ENCODE measurements around the gene MRPS27. TPM values are rescaled to one million over a fixed set of nuclear protein-coding genes. Genes with fewer than 3 reads are reported as not detected.

The MRPS27 gene
- total RNA-seq, 4 donors from 2014 or later, result 32.8 to 55.0 (median 44.0) TPM

DNA sequence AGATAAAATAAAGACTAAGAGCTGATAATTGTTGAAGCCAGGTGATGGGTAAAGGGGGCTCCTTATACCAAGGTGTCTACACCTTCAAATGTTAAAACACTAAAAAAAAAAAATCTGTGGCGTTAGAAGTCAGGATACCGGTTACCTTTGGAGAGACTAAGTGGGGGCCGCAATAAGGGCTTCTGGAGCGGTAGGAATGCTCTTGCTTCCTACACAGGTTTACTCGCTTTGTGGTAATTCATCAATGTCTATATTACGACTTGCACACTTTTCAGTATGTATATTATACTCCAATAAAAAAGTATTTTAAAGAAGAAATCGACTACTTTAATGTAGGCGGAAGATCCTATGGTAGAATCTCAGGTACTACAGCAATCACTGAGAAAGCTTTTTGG lies 12.5 kb downstream of the MRPS27 start:
- H3K4me3 ChIP-seq (ENCODE audit: low read depth, poor library complexity, severe bottlenecking), result peak overlapping the region; percentile 46
- intact Hi-C loops (cut with DNase I; ENCODE audit: low total_unique reads), result no loop called here
- no peak for TF ChIP-seq POLR2A (IDR thresholded peaks at IDR 0.05)
- TF ChIP-seq, protein P1, sequence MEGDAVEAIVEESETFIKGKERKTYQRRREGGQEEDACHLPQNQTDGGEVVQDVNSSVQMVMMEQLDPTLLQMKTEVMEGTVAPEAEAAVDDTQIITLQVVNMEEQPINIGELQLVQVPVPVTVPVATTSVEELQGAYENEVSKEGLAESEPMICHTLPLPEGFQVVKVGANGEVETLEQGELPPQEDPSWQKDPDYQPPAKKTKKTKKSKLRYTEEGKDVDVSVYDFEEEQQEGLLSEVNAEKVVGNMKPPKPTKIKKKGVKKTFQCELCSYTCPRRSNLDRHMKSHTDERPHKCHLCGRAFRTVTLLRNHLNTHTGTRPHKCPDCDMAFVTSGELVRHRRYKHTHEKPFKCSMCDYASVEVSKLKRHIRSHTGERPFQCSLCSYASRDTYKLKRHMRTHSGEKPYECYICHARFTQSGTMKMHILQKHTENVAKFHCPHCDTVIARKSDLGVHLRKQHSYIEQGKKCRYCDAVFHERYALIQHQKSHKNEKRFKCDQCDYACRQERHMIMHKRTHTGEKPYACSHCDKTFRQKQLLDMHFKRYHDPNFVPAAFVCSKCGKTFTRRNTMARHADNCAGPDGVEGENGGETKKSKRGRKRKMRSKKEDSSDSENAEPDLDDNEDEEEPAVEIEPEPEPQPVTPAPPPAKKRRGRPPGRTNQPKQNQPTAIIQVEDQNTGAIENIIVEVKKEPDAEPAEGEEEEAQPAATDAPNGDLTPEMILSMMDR (IDR thresholded peaks at IDR 0.05), result no peak
- WGBS, 2 donors, result 6 to 7% methylated on average over 8 of the region's 8 CpGs
- DNase-seq (ENCODE audit: low spot score in 2 of 2), result no peak

DNA sequence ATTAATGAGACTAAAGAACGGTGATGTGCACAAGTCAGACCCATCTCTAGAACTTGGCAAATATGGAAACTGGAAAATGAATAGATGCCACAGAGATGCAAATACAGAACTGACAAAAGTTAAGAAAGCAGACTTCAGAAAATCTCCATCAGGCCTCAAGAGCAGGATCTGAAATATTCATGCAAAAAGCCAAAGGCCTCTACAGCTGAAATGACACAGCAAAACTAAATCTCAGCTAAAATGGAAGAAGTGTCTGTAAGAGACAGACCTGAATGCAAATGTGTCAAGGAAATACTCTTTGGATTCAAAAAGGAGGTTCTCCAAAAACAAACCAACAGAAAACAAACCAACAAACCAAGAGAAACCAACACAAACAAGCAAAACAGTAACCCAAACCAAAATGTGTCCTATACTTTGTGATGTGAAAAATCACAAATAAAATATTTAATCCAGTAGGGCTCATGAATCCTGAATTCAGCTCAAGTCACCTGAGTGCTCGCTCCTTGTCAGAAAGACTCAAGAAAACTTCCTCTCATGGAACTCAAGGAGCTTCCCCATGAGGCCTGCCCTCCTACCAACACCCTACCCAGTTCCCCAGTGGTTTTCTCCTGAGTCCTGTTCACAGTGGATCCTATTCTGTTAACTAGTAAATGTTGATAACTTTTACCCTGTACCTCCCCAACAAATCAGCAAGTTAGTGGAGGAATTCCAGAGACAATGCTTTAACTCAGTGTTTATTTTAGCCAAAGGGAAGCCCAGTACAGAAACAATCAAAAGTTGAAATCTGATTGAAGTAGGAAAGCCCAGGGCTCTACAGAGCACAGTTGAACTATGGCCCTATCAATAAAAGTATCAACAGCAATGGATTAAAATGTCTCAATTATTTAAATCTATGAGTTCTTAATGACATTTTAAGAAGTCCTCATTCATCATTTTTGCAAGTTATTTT lies 14.6 kb downstream of the MRPS27 start:
- WGBS, 2 donors, result 91 to 94% methylated on average over 2 of the region's 2 CpGs
- no peak for DNase-seq (ENCODE audit: low spot score in 2 of 2)
- no peak overlapping the region for H3K4me3 ChIP-seq (ENCODE audit: low read depth, poor library complexity, severe bottlenecking)
- no peak for TF ChIP-seq POLR2A (IDR thresholded peaks at IDR 0.05)
- TF ChIP-seq, protein P1 (IDR thresholded peaks at IDR 0.05), result no peak
- intact Hi-C loops (cut with DNase I; ENCODE audit: low total_unique reads), result no loop called here

DNA sequence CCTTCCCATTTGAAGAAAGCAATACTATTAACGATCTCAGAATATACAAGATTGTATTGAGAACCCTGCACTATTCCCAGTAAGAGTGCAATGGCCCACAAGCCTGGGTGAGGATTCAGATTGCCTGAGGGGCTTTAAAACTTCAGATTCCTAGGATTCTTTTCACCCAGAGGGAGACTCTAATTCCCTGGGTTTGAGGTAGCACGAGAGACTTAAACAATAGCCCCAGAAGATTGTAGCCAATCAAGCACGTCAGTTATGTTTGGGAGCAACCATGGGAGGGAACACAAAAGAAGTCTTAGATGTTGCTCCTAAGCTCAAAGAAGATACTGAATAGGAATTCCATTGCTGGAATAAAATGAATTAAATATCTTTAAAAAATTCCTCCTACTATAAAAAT lies 17.9 kb downstream of the MRPS27 start:
- no peak for DNase-seq (ENCODE audit: low spot score in 2 of 2)
- H3K4me3 ChIP-seq (ENCODE audit: low read depth, poor library complexity, severe bottlenecking), result no peak overlapping the region
- intact Hi-C loops (cut with DNase I; ENCODE audit: low total_unique reads), result no loop called here
- TF ChIP-seq POLR2A (IDR thresholded peaks at IDR 0.05), result no peak
- TF ChIP-seq, protein P1 (IDR thresholded peaks at IDR 0.05), result no peak
- 80 to 82% methylated on average over 3 of the region's 3 CpGs for WGBS, 2 donors

DNA sequence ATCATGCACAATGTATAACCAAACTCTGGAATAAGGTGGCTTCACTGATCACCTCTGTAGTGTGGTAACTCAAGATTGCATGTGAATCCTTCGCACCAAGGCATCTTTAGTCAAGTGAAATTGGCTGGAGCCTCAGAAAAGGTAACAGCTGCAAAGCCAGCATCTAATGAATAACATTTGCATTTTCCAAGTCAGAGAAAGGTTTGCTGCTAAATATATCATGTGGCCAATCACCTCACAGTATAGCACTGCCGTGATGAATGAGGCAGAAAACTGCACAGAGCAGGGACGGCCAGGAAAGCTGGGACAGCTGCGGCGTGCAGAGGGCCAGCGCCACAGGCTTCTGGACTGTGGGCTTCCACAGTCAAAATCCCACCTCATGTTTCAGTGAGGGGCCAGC lies 18.5 kb downstream of the MRPS27 start:
- 96% methylated on average over 6 of the region's 6 CpGs for WGBS, 2 donors
- TF ChIP-seq, protein P1 (IDR thresholded peaks at IDR 0.05), result no peak
- TF ChIP-seq POLR2A (IDR thresholded peaks at IDR 0.05), result no peak
- H3K4me3 ChIP-seq (ENCODE audit: low read depth, poor library complexity, severe bottlenecking), result no peak overlapping the region
- no peak for DNase-seq (ENCODE audit: low spot score in 2 of 2)
- intact Hi-C loops (cut with DNase I; ENCODE audit: low total_unique reads), result no loop called here

DNA sequence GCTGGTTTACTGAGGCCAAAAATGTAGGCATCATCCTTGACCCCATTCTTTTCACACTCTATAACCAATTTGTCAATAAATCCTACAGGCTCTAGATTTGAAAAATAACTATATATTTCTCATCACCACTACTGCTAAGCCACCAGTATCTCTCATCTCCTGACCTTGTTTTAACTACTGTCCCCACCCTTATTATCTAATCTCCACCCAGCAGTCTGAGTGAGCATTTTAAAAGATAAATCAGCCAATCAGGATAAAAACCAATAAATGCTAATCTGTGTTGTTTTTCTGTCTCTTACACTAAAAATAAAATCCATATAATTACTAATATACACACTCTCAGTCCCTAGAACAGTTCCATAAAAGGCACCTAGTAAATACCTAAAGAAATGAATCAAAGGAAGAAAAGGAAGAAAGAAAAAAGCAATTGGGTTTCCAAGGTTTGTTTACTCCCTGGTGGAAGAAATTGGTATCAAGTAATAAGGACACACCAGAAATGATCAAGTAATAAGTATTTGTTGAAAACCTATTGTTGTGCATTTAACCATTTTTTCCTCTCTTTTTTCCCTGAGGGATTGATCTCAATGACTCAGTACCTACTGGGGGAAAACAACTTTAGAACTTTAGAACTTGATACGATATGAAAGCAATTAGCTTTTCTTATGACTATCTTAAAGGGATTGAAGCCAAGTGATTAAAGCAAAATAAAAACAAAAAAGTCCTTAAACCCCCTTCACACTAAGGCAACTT lies 19.3 kb downstream of the MRPS27 start:
- intact Hi-C loops (cut with DNase I; ENCODE audit: low total_unique reads), result no loop called here
- no peak overlapping the region for H3K4me3 ChIP-seq (ENCODE audit: low read depth, poor library complexity, severe bottlenecking)
- no peak for TF ChIP-seq POLR2A (IDR thresholded peaks at IDR 0.05)
- TF ChIP-seq, protein P1 (IDR thresholded peaks at IDR 0.05), result no peak
- WGBS, 2 donors, result 37% methylated on average over 1 of the region's 1 CpG
- DNase-seq (ENCODE audit: low spot score in 2 of 2), result no peak
